Measurements from ENCODE around the gene MGAT2. TPM values are rescaled to one million over a fixed set of nuclear protein-coding genes. Genes with fewer than 3 reads are reported as not detected.

MGAT2 gene
- total RNA-seq, 1 experiment from 2014 or later = 51.4 TPM

DNA sequence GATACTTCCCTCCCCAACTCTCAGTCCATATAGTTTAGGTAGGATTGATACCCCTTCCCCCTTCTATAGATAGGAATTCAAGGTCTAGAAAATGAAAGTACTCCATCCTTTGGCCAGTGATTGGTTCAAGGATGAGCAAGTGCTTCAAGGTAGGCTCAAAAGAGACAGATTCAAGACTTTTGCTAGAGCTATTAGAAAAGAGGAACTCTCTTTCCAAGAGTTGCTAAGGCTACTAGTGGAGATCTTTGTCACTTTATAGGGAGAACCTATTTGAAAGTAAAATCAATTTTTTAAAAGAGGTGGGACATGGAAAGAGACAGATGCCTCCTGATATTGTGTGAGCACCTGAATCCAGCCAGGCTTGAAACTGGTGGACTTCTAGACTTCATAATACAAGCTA, 49.9 kb downstream of the MGAT2 start:
- Histone ChIP-seq H3K4me3 (ENCODE audit: low read depth in 2 of 2, low read length in 2 of 2) (no peak overlapping the region), H3K4me1 (ENCODE audit: control insufficient read depth, insufficient read depth, low read length) (no peaks in the 10 kb centered on the region), H3K27me3 (ENCODE audit: control insufficient read depth, insufficient read depth, low read length) (no peaks in the 10 kb centered on the region), H3K36me3 (ENCODE audit: control insufficient read depth, insufficient read depth, low read length) (no peaks in the 10 kb centered on the region; the same call in 1 of the 2 replicates), H3K27ac (ENCODE audit: low read length) (no peak overlapping the region), H3K9me3 (ENCODE audit: control insufficient read depth, insufficient read depth, low read depth, low read length) (no peaks in the 10 kb centered on the region)
- ChIA-PET POLR2A (no interaction called here), CTCF (no interaction called here)
- intact Hi-C loops (cut with micrococcal nuclease; ENCODE audit: unreplicated experiment) (no loop called here), in situ Hi-C loops (cut with HindIII; ENCODE audit: low pct_unique_long_range_greater_than_20kb, low sequenced_read_pairs) (no loop called here)
- BruUV-seq (replicated peaks) = no TSS peak
- no peak for ATAC-seq
- TF ChIP-seq, protein P1, sequence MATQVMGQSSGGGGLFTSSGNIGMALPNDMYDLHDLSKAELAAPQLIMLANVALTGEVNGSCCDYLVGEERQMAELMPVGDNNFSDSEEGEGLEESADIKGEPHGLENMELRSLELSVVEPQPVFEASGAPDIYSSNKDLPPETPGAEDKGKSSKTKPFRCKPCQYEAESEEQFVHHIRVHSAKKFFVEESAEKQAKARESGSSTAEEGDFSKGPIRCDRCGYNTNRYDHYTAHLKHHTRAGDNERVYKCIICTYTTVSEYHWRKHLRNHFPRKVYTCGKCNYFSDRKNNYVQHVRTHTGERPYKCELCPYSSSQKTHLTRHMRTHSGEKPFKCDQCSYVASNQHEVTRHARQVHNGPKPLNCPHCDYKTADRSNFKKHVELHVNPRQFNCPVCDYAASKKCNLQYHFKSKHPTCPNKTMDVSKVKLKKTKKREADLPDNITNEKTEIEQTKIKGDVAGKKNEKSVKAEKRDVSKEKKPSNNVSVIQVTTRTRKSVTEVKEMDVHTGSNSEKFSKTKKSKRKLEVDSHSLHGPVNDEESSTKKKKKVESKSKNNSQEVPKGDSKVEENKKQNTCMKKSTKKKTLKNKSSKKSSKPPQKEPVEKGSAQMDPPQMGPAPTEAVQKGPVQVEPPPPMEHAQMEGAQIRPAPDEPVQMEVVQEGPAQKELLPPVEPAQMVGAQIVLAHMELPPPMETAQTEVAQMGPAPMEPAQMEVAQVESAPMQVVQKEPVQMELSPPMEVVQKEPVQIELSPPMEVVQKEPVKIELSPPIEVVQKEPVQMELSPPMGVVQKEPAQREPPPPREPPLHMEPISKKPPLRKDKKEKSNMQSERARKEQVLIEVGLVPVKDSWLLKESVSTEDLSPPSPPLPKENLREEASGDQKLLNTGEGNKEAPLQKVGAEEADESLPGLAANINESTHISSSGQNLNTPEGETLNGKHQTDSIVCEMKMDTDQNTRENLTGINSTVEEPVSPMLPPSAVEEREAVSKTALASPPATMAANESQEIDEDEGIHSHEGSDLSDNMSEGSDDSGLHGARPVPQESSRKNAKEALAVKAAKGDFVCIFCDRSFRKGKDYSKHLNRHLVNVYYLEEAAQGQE (IDR thresholded peaks at IDR 0.05; ENCODE audit: insufficient read depth in 1 of 2, low read depth in 2 of 2, low read length in 1 of 2) = no peak
- TF ChIP-seq, protein P2, sequence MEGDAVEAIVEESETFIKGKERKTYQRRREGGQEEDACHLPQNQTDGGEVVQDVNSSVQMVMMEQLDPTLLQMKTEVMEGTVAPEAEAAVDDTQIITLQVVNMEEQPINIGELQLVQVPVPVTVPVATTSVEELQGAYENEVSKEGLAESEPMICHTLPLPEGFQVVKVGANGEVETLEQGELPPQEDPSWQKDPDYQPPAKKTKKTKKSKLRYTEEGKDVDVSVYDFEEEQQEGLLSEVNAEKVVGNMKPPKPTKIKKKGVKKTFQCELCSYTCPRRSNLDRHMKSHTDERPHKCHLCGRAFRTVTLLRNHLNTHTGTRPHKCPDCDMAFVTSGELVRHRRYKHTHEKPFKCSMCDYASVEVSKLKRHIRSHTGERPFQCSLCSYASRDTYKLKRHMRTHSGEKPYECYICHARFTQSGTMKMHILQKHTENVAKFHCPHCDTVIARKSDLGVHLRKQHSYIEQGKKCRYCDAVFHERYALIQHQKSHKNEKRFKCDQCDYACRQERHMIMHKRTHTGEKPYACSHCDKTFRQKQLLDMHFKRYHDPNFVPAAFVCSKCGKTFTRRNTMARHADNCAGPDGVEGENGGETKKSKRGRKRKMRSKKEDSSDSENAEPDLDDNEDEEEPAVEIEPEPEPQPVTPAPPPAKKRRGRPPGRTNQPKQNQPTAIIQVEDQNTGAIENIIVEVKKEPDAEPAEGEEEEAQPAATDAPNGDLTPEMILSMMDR (IDR thresholded peaks at IDR 0.05) = no peak
- no peak for TF ChIP-seq TCF7L2 (IDR thresholded peaks at IDR 0.05; ENCODE audit: low read depth, low read length)
- no peak for TF ChIP-seq SIN3A (IDR thresholded peaks at IDR 0.05; ENCODE audit: borderline replicate concordance, insufficient read depth, low read depth, low read length)
- no peak for TF ChIP-seq POLR2AphosphoS5 (IDR thresholded peaks at IDR 0.05; ENCODE audit: low read depth, low read length)
- no peak for DNase-seq (ENCODE audit: low read depth, low spot score)

Other genes starting within 250 kb of the MGAT2 start
- 866 TPM for gene RPS29, start 34.4 kb upstream of the MGAT2 start, total RNA-seq (2021; ENCODE audit: unreplicated experiment)
- gene LRR1, start 21.9 kb upstream of the MGAT2 start, total RNA-seq (2021; ENCODE audit: unreplicated experiment) = 23.3 TPM
- gene RPL36AL, start 173 bp upstream of the MGAT2 start, total RNA-seq (2021; ENCODE audit: unreplicated experiment) = 136 TPM
- gene DNAAF2, start 14.4 kb downstream of the MGAT2 start, total RNA-seq (2021; ENCODE audit: unreplicated experiment) = 8.2 TPM
- 17.4 TPM for gene POLE2, start 67.4 kb downstream of the MGAT2 start, total RNA-seq (2021; ENCODE audit: unreplicated experiment)
- 1.3 TPM for gene KLHDC1, start 72.3 kb downstream of the MGAT2 start, total RNA-seq (2021; ENCODE audit: unreplicated experiment)
- gene KLHDC2, start 147.4 kb downstream of the MGAT2 start, total RNA-seq (2021; ENCODE audit: unreplicated experiment) = 24.5 TPM
- 38.3 TPM for gene NEMF, start 232.0 kb downstream of the MGAT2 start, total RNA-seq (2021; ENCODE audit: unreplicated experiment)

All from Panc1 (cell line).